ENCODE results near the gene AAK1.
"Not testable (repeated sequence)": the region's sequence is repeated elsewhere in the genome, so short reads cannot be mapped to it uniquely, and the experiment has no call there.

Gene AAK1

DNA sequence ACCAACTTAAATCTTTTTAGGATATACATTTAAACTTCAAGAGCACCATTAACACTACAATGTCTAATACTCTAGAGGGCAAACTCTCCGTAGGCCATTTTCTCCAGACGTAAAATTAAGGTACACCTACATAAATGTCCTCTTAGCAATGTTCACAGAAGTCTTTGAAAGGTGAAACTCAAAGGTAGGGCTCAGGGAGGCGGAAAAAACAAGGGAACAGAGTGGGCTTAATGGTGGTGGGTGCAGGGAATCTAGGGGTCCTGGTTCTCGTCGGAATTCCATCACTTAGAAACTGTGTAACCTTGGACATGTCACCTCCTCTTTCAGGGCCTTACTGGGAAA, 207.0 kb downstream of the AAK1 start:
- no peak for DNase-seq

DNA sequence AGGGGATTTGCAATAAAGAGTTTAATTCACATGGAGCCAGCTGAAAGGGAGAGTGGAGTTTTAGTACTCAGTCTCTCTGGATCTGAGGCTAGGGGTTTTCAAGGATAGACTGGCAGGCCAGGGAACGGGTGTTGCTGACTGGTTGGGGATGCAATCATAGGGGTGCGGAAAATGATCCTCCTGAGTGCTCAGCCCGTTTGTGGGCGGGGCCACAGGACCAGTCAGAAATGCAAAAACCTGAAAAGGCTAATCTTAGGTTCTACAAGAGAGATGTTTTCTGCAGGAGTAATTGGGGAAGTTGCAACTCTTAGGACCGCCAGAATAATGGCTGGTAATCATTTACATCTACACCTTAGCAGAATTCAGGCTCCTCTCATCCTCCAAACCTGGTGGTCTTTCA, 208.8 kb downstream of the AAK1 start:
- DNase-seq = no peak

DNA sequence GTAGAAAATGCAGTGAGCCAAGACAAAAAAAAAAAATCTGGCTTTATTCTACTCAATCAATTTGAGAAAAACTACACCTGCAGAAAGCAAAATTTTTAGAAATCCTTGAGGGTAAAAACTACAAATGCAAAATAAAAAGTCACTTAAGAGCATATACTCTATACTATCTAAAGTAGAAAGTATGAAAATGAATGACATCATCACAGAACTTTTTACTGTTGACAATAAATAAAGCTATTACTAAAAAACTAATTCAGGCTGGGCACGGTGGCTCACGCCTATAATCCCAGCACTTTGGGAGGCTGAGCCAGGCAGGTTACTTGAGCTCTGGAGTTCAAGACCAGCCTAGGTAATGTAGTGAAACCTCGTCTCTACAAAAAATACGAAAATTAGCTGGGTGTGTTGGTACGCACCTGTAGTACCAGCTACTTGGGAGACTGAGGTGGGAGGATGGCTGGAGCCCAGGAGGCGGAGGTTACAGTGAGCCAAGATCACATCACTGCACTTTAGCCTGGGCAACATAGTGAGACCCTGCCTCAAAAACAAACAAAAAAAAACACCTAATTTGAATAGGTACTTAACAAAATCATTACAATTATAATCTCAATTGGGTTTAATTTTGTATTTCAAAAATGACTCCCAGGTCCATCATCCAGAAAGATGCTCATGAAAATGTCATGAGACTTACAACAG, 213.9 kb downstream of the AAK1 start:
- no peak for DNase-seq

DNA sequence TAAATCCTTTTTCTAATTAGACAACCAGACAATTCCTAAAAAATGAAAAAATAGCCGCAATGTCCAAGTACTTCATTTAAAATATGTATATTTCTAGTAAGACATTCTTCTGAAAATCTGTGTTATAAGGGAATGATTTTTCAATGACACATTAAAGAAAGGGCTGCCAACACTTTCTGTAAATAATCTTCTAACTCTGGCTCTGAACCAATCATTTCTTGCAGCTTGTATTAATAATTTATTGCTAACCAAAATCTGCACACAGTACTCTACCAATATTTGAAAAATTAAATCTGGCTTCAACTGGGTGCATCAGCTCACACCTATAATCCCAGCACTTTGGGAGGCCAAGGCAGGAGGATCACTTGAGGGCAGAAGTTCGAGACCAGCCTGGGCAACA, 214.6 kb downstream of the AAK1 start:
- DNase-seq = no peak

DNA sequence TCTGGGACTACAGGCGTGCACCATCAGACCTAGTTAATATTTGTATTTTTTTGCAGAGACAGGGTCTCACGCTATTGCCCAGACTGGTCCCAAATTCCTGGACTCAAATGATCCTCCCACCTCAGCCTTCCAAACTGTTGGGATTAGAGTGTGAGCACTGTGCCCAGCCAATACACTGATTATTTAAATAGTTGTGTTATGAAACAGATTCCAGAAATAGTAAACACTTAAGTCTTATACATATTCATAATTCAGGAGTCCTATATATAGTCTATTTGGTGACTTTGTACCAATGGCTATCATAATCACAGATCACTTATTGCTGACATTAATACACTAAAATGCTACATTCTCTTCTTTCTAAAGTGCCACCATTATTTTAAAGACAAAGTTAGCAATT, 219.1 kb downstream of the AAK1 start:
- no peak for DNase-seq

DNA sequence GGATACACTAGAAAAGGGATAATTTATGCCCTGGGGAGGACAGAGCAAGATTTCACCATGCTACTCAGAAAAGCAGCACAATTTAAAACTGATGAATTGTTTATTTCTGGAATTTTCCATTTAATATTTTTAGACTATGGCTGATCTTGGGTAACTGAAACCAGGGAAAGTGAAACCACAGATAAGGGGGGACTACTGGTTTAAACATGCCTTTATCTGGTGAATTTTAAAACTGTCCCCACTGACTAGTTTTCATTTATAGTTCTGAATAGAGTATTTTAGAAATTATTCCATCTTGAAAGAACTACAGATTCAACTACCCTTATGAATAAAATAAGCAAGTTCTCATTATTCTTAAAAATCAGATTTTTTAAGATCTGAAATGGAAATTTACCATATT, 221.3 kb downstream of the AAK1 start:
- no peak for DNase-seq

DNA sequence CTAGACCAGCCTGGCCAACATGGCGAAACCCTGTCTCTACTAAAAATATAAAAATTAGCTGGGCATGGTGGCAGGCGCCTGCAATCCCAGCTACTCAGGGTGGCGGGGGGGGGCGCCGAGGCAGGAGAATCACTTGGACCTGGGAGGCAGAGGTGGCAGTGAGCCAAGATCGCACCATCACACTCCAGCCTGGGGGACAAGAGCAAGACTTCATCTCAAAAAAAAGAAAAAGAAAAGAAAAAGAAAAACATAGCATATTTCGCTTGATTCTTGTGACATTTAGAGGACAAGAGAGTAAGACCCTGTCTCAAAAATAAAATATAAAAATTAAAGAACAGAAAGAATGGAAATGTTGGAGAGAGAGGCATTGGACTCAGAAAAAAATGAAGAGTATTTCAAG, 224.4 kb downstream of the AAK1 start:
- DNase-seq = not testable (repeated sequence)

DNA sequence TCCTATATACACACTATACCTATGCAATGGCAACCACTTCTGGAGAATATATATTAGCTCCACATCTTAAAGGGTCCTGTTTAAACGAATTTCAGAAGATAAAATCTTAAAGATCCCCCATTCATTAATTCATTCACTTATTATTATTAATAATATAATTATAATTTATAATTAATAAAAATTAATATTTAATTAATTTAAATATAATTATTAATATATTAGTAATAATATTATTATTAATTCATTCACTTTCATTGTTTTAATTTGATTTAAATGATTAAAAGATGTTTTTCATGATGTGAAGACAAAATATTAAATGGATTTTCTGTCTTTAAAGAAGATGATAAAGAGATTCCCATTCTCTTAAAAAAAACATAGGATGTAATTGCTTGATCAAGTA, 227.4 kb downstream of the AAK1 start:
- no peak for DNase-seq
